Testis (tissue), 3 donors: ENCODE results near the gene EPHX1. TPM values are rescaled to one million over a fixed set of nuclear protein-coding genes. Genes with fewer than 3 reads are reported as not detected.
"Not testable (repeated sequence)": the region's sequence is repeated elsewhere in the genome, so short reads cannot be mapped to it uniquely, and the experiment has no call there.

Experiments
- DNase-seq: peaks from one replicate; pipeline ENCODE4 v3.0.0-alpha.2; 2019
- H3K27ac ChIP-seq, 2 donors: fragments of 200-600 bp; sonication (generic); one replicate each; pipeline ENCODE4 v1.5.1; 2019
- H3K27me3 ChIP-seq: fragments of 200-600 bp; sonication (generic); one replicate; pipeline ENCODE4 v1.5.1; 2019
- H3K36me3 ChIP-seq: fragments of 200-600 bp; sonication (generic); one replicate; pipeline ENCODE4 v1.5.1; 2017; ENCODE audit warnings: low read depth; ENCODE audit errors: missing control alignments
- H3K4me1 ChIP-seq: fragments of 200-600 bp; sonication (generic); one replicate; pipeline ENCODE4 v1.5.1; 2019
- H3K4me3 ChIP-seq, 2 donors: fragments of 200-600 bp; sonication (generic); one replicate each; pipeline ENCODE4 v1.5.1; 2017 to 2019
- H3K9me3 ChIP-seq: fragments of 200-600 bp; sonication (generic); one replicate; pipeline ENCODE4 v1.5.1; 2017
- CTCF ChIP-seq, 3 experiments: fragments of 450-650 bp in 2 of 3; fragments of 200-600 bp in 1 of 3; sonication (generic) in 1 of 3; IDR thresholded peaks; one replicate each; pipeline ENCODE4 v1.5.1; 2016 to 2019; ENCODE audit warnings: antibody characterized with exemption in 3 of 3, mild to moderate bottlenecking in 2 of 3, moderate library complexity in 1 of 3
- POLR2A ChIP-seq: fragments of 450-650 bp; IDR thresholded peaks from one replicate; pipeline ENCODE4 v1.6.1; 2017; ENCODE audit warnings: antibody characterized with exemption, mild to moderate bottlenecking, moderate library complexity
- WGBS, 2 donors: methylation state at CpG; one replicate each; pipeline ENCODE4 v1.1.5; 2018; 5-methylcytosine and 5-hydroxymethylcytosine counted together
- intact Hi-C: fragments of 100-400 bp; cut with DNase I; formaldehyde crosslinking; loops from one replicate; pipeline ENCODE4 v1.15.1; 2023; ENCODE audit warnings: low total_unique reads
- polyA plus RNA-seq: library from polyadenylated mRNA; stranded (reverse); fragments of 350-450 nt; fragmentation: Illumina TruSeq; extraction: RNeasy Lipid Tissue Mini Kit (QIAGEN cat#74804); gene quantifications from one replicate; pipeline ENCODE4 v1.2.3, GENCODE V29; 2014; ENCODE audit warnings: low read depth, low replicate concordance; ENCODE audit not compliant: insufficient read depth
- total RNA-seq, 2 donors: library from RNA; depleted of rRNA; stranded (reverse); fragments of >200 nt; gene quantifications; one replicate each; pipeline ENCODE4 v1.2.3, GENCODE V29; 2016

The EPHX1 gene
- total and polyA plus RNA-seq, 3 donors from 2014 or later: 145 to 173 (median 161) TPM

- Histone ChIP-seq H3K9me3 (no peaks in the 10 kb centered on the region), H3K36me3 (no peaks in the 10 kb centered on the region), H3K27ac (no peak overlapping the region), H3K27me3 (no peaks in the 10 kb centered on the region), H3K4me1 (peaks cover 19% of the 10 kb centered on the region), H3K4me3 (no peak overlapping the region)
- no peak for DNase-seq
- TF ChIP-seq CTCF (IDR thresholded peaks at IDR 0.05) (no peak), POLR2A (no peak)
- intact Hi-C loops: no loop called here
- 86 to 94% methylated on average over 5 of the region's 5 CpGs for WGBS, 2 donors
Measured at GRCh38 chr1:225808136-225808535, 1.8 kb upstream of the EPHX1 start.

- intact Hi-C loops, H3K36me3 ChIP-seq, H3K27me3 ChIP-seq, H3K9me3 ChIP-seq: not testable (repeated sequence)
- H3K4me1 ChIP-seq: peaks cover 44% of the 10 kb centered on the region
- H3K4me3 ChIP-seq: peak overlapping the region; percentile 73 to 77
- H3K27ac ChIP-seq: peak overlapping the region; percentile 70 to 87
- DNase-seq: peak; percentile 55
- WGBS, 2 donors: 2 to 6% methylated on average over 26 to 29 of the region's 29 CpGs
Measured at GRCh38 chr1:225810579-225811538, 935 bp downstream of the EPHX1 start.

GRCh38 chr1:225811622-225812487, 1.9 kb downstream of the EPHX1 start:
- DNase-seq: peak; percentile 65

GRCh38 chr1:225812488-225813213, 2.7 kb downstream of the EPHX1 start:
- TF ChIP-seq POLR2A (no peak), CTCF (IDR thresholded peaks at IDR 0.05) (no peak)
- Histone ChIP-seq H3K27me3 (no peaks in the 10 kb centered on the region), H3K4me3 (no peak overlapping the region), H3K27ac (peak overlapping the region; percentile 76 to 87), H3K4me1 (peaks cover 61% of the 10 kb centered on the region), H3K36me3 (no peaks in the 10 kb centered on the region), H3K9me3 (no peaks in the 10 kb centered on the region)
- DNase-seq: no peak
- intact Hi-C loops: no loop called here
- 59 to 69% methylated on average over 8 of the region's 8 CpGs for WGBS, 2 donors

More at GRCh38 chr1:225811622-225812487, 1.9 kb downstream of the EPHX1 start:
- no peaks in the 10 kb centered on the region for H3K36me3 ChIP-seq
- intact Hi-C loops: no loop called here
- H3K4me1 ChIP-seq: peaks cover 54% of the 10 kb centered on the region
- TF ChIP-seq POLR2A (no peak), CTCF (IDR thresholded peaks at IDR 0.05) (peak in 1 of 3 experiments; percentile 19)
- H3K4me3 ChIP-seq: peak overlapping the region; percentile 73 to 77
- WGBS, 2 donors: 41 to 44% methylated on average over 9 to 10 of the region's 10 CpGs
- H3K27ac ChIP-seq: peak overlapping the region; percentile 70 to 87
- H3K9me3 ChIP-seq: no peaks in the 10 kb centered on the region
- no peaks in the 10 kb centered on the region for H3K27me3 ChIP-seq
